Uterus (tissue), 4 donors: ENCODE results near the gene IDH3B. TPM values are rescaled to one million over a fixed set of nuclear protein-coding genes. Genes with fewer than 3 reads are reported as not detected.

Experiments
- DNase-seq, 2 donors: peaks; one replicate each; pipeline ENCODE4 v3.0.0-alpha.2; 2019 to 2020
- H3K27ac ChIP-seq, 2 donors: fragments of 200-600 bp; sonication (generic); 1 replicate in 1 of 2; 2 replicates in 1 of 2; pipeline ENCODE4 v1.5.1; 2016 to 2018
- H3K27me3 ChIP-seq, 2 donors: fragments of 200-600 bp; sonication (generic); one replicate each; pipeline ENCODE4 v1.5.1; 2018 to 2019; ENCODE audit warnings: control low read depth in 1 of 2
- H3K36me3 ChIP-seq, 2 donors: fragments of 200-600 bp; sonication (generic); one replicate each; pipeline ENCODE4 v1.5.1; 2019; ENCODE audit warnings: control low read depth in 1 of 2
- H3K4me1 ChIP-seq, 2 donors: fragments of 200-600 bp; sonication (generic); one replicate each; pipeline ENCODE4 v1.5.1; 2018 to 2019; ENCODE audit warnings: control low read depth in 1 of 2
- H3K4me3 ChIP-seq, 2 donors: fragments of 200-600 bp; sonication (generic); 1 replicate in 1 of 2; 2 replicates in 1 of 2; pipeline ENCODE4 v1.5.1; 2018 to 2019; ENCODE audit warnings: mild to moderate bottlenecking in 1 of 2
- H3K9me3 ChIP-seq, 2 donors: fragments of 200-600 bp; sonication (generic); one replicate each; pipeline ENCODE4 v1.5.1; 2019; ENCODE audit warnings: control low read depth in 1 of 2
- CTCF ChIP-seq, 4 experiments: fragments of 200-600 bp in 2 of 4; fragments of 450-650 bp in 2 of 4; sonication (generic) in 2 of 4; IDR thresholded peaks; one replicate each; pipeline ENCODE4 v1.5.1; 2016 to 2019; ENCODE audit warnings: antibody characterized with exemption in 4 of 4, mild to moderate bottlenecking in 2 of 4, moderate library complexity in 1 of 4
- POLR2A ChIP-seq, 2 donors: fragments of 450-650 bp; IDR thresholded peaks; one replicate each; pipeline ENCODE4 v1.6.1; 2016; ENCODE audit warnings: antibody characterized with exemption in 2 of 2, mild to moderate bottlenecking in 1 of 2, moderate library complexity in 1 of 2
- intact Hi-C: fragments of 100-400 bp; cut with DNase I; formaldehyde crosslinking; loops from one replicate; pipeline ENCODE4 v1.15.1; 2023; ENCODE audit warnings: low total_unique reads
- total RNA-seq, 4 donors: library from RNA; depleted of rRNA in 3 of 4; stranded (reverse); fragments of >200 nt in 3 of 4; gene quantifications; one replicate each; pipeline versions ENCODE4 v1.1.0 to v1.2.4, GENCODE V29; 2014 to 2023
- donor health status: DM: yes; HTN: yes; CAD: no.

IDH3B gene
- 100 to 1,000 TPM in 1 of 4 donors, 10 to 100 TPM in 3; 33.8 to 220 (median 83.7) TPM for total RNA-seq

GRCh38 chr20:2663887-2664719 lies at the start of gene IDH3B:
TSS of gene IDH3B (minus strand) at chr20:2664216. CDS start at chr20:2664188, 28 bp downstream.
- peak within 1 kb of the TSS; percentile 81 to 91 for H3K27ac ChIP-seq
- H3K9me3 ChIP-seq: no peaks in the 10 kb centered on the region
- H3K4me3 ChIP-seq: peak within 1 kb of the TSS; percentile 67 to 77
- intact Hi-C loops: no loop called here
- H3K36me3 ChIP-seq: no peaks in the 10 kb centered on the region
- H3K27me3 ChIP-seq: no peaks in the 10 kb centered on the region
- TF ChIP-seq POLR2A (IDR thresholded peaks at IDR 0.05): peak; percentile 71 to 80
- TF ChIP-seq CTCF (IDR thresholded peaks at IDR 0.05): no peak
- peak; percentile 93 for DNase-seq
- no peaks in the 10 kb centered on the region for H3K4me1 ChIP-seq

GRCh38 chr20:2713285-2713684 lies 49.3 kb upstream of the IDH3B start:
- H3K4me1 ChIP-seq: no peaks in the 10 kb centered on the region
- H3K4me3 ChIP-seq: no peak overlapping the region
- no peak for DNase-seq
- H3K27me3 ChIP-seq: no peaks in the 10 kb centered on the region
- H3K36me3 ChIP-seq: no peaks in the 10 kb centered on the region
- peaks cover 0 to 7% of the 10 kb centered on the region in 2 donors for H3K9me3 ChIP-seq
- no peak for TF ChIP-seq CTCF (IDR thresholded peaks at IDR 0.05)
- no peak for TF ChIP-seq POLR2A (IDR thresholded peaks at IDR 0.05)
- H3K27ac ChIP-seq: no peak overlapping the region
- intact Hi-C loops: no loop called here

- no peak for DNase-seq
- Histone ChIP-seq H3K27ac (no peak overlapping the region), H3K36me3 (no peaks in the 10 kb centered on the region), H3K9me3 (no peaks in the 10 kb centered on the region), H3K27me3 (no peaks in the 10 kb centered on the region), H3K4me1 (no peaks in the 10 kb centered on the region), H3K4me3 (no peak overlapping the region)
- TF ChIP-seq POLR2A (IDR thresholded peaks at IDR 0.05) (no peak), CTCF (IDR thresholded peaks at IDR 0.05) (no peak)
- intact Hi-C loops: no loop called here
Observed at GRCh38 chr20:2709205-2709981, 45.4 kb upstream of the IDH3B start.

GRCh38 chr20:2708665-2709064 lies 44.6 kb upstream of the IDH3B start:
- Histone ChIP-seq H3K36me3 (no peaks in the 10 kb centered on the region), H3K27ac (no peak overlapping the region), H3K4me3 (no peak overlapping the region), H3K4me1 (no peaks in the 10 kb centered on the region), H3K27me3 (no peaks in the 10 kb centered on the region), H3K9me3 (no peaks in the 10 kb centered on the region)
- TF ChIP-seq CTCF (IDR thresholded peaks at IDR 0.05) (no peak), POLR2A (IDR thresholded peaks at IDR 0.05) (no peak)
- intact Hi-C loops: no loop called here
- DNase-seq: no peak

- H3K36me3 ChIP-seq: no peaks in the 10 kb centered on the region
- intact Hi-C loops: no loop called here
- no peak overlapping the region for H3K4me3 ChIP-seq
- TF ChIP-seq CTCF (IDR thresholded peaks at IDR 0.05): no peak
- TF ChIP-seq POLR2A (IDR thresholded peaks at IDR 0.05): no peak
- no peaks in the 10 kb centered on the region for H3K4me1 ChIP-seq
- DNase-seq: no peak
- H3K27me3 ChIP-seq: no peaks in the 10 kb centered on the region
- H3K9me3 ChIP-seq: no peaks in the 10 kb centered on the region
- H3K27ac ChIP-seq: no peak overlapping the region
Observed at GRCh38 chr20:2708073-2708415, 44.0 kb upstream of the IDH3B start.
